Measurements from ENCODE around the gene CREM.

DNA sequence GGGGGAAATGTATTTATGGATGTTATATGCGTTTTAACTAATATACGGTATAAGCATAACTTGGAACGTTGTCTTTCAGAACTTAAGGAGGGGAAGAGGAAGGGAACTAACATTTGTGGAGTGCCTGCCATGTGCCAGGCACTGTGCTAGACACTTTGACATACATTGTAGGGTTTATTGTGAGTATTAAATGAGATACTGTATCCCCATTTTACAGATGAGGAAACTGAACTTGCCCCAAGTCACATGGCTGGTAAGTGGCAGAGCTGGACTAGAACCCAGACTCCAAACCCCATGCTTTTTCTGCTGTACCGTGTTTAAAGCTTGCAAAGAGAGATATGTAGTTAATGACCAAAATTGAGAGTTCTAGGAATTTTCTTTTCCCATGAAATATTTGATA is 74.6 kb downstream of the CREM start:
- no peak for TF ChIP-seq EZH2phosphoT487 (IDR thresholded peaks at IDR 0.05; ENCODE audit: low read depth, severe bottlenecking, unreplicated experiment)
- TF ChIP-seq, protein P1, sequence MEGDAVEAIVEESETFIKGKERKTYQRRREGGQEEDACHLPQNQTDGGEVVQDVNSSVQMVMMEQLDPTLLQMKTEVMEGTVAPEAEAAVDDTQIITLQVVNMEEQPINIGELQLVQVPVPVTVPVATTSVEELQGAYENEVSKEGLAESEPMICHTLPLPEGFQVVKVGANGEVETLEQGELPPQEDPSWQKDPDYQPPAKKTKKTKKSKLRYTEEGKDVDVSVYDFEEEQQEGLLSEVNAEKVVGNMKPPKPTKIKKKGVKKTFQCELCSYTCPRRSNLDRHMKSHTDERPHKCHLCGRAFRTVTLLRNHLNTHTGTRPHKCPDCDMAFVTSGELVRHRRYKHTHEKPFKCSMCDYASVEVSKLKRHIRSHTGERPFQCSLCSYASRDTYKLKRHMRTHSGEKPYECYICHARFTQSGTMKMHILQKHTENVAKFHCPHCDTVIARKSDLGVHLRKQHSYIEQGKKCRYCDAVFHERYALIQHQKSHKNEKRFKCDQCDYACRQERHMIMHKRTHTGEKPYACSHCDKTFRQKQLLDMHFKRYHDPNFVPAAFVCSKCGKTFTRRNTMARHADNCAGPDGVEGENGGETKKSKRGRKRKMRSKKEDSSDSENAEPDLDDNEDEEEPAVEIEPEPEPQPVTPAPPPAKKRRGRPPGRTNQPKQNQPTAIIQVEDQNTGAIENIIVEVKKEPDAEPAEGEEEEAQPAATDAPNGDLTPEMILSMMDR (IDR thresholded peaks at IDR 0.05; ENCODE audit: poor library complexity), result no peak
- TF ChIP-seq EZH2 (IDR thresholded peaks at IDR 0.05; ENCODE audit: borderline replicate concordance), result no peak

Data from hepatocyte (in vitro differentiated cells).